HepG2 (cell line): ENCODE measurements around the gene BTBD7. TPM values are rescaled to one million over a fixed set of nuclear protein-coding genes. Genes with fewer than 3 reads are reported as not detected.

Experiments
- ATAC-seq: fragments of 200-7000 bp; cut with Tn5 transposase; 3 replicates; pipeline ENCODE4 v1.9.1; 2020; ENCODE audit warnings: mild to moderate bottlenecking, moderate library complexity
- BruUV-seq: library from RNA; stranded (reverse); fragments of 400-500 nt; replicated peaks from 2 replicates; lab custom pipeline; 2021; lab: Mats Ljungman, UMichigan
- CTCF ChIA-PET: fragments of 300-600 bp; formaldehyde crosslinking; extraction: SDS; loops from one replicate; lab custom pipeline; 2021; ENCODE audit warnings: low total read pairs, inconsistent platforms, low intra/inter-chr PET ratio; lab: Yijun Ruan, JAX
- POLR2A ChIA-PET: fragments of 350-600 bp; sonication (Branson Sonifier 250); formaldehyde crosslinking; loops from one replicate; lab custom pipeline; 2020; ENCODE audit warnings: antibody characterized with exemption, inconsistent platforms; lab: Yijun Ruan, JAX
- DNase-seq: peaks from one replicate; pipeline ENCODE4 v3.0.0-alpha.2; 2015; ENCODE audit warnings: low spot score
- FAIRE-seq: peaks from 3 replicates; lab custom pipeline; 2011; peaks lifted over from hg19 to GRCh38; lab: Jason Lieb, UNC
- H2AFZ ChIP-seq: one replicate; pipeline ENCODE4 v1.6.1; 2011; ENCODE audit warnings: low read length, inconsistent platforms
- H3K27ac ChIP-seq: fragments of 300-600 bp; 3 replicates; pipeline ENCODE4 v1.8.0; 2011; ENCODE audit warnings: mixed run types, mild to moderate bottlenecking, mixed read lengths, low read length, inconsistent platforms; ENCODE audit not compliant: insufficient read depth; ENCODE audit errors: extremely low read length
- H3K27me3 ChIP-seq, 2 experiments: fragments of 200-600 bp in 1 of 2; 2 replicates in 1 of 2; 3 replicates in 1 of 2; pipeline versions ENCODE4 v1.6.0 to v1.8.0; 2011; ENCODE audit warnings: low read length in 2 of 2, mild to moderate bottlenecking in 2 of 2, moderate library complexity in 2 of 2, inconsistent platforms in 1 of 2; ENCODE audit not compliant: insufficient read depth in 2 of 2, control insufficient read depth in 1 of 2
- H3K36me3 ChIP-seq, 2 experiments: fragments of 200-600 bp in 1 of 2; replicated peaks in 1 of 2; 2 replicates in 1 of 2; 3 replicates in 1 of 2; pipeline versions ENCODE4 v1.5.1 to v1.8.0; 2011; ENCODE audit warnings: low read length in 2 of 2, inconsistent platforms in 1 of 2; ENCODE audit not compliant: insufficient read depth in 2 of 2, control insufficient read depth in 1 of 2
- H3K4me1 ChIP-seq: 2 replicates; pipeline ENCODE4 v1.5.1; 2012; ENCODE audit warnings: low read length, inconsistent platforms; ENCODE audit not compliant: insufficient read depth
- H3K4me2 ChIP-seq: 2 replicates; pipeline ENCODE4 v1.6.0; 2011; ENCODE audit warnings: low read depth, low read length, inconsistent platforms
- H3K4me3 ChIP-seq, 3 experiments: fragments of 200-600 bp in 1 of 3; sonication (generic), shearing (Covaris generic) in 1 of 3; replicated peaks in 1 of 3; 2 replicates each; pipeline ENCODE4 v1.5.1; 2011 to 2016; ENCODE audit warnings: low read length in 3 of 3, inconsistent platforms in 2 of 3, low read depth in 2 of 3, mild to moderate bottlenecking in 2 of 3, control low read depth in 1 of 3, mixed read lengths in 1 of 3; ENCODE audit not compliant: insufficient read depth in 1 of 3
- H3K79me2 ChIP-seq: one replicate; pipeline ENCODE4 v1.6.1; 2011; ENCODE audit warnings: low read length, inconsistent platforms; ENCODE audit not compliant: insufficient read depth
- H3K9ac ChIP-seq: 2 replicates; pipeline ENCODE4 v1.6.0; 2011; ENCODE audit warnings: mild to moderate bottlenecking, low read depth, low read length, inconsistent platforms; ENCODE audit not compliant: insufficient read depth
- H3K9me3 ChIP-seq: 2 replicates; pipeline ENCODE4 v1.5.1; 2012; ENCODE audit warnings: mild to moderate bottlenecking, low read length
- H4K20me1 ChIP-seq: 2 replicates; pipeline ENCODE4 v1.6.0; 2011; ENCODE audit warnings: inconsistent platforms, mild to moderate bottlenecking, low read length, moderate library complexity; ENCODE audit not compliant: insufficient read depth
- AGO2 ChIP-seq: fragments of 200-400 bp; formaldehyde crosslinking; optimal IDR thresholded peaks from 2 replicates; pipeline ENCODE3; 2017; ENCODE audit warnings: mild to moderate bottlenecking, low read depth, low read length, moderate library complexity
- DNMT3B ChIP-seq: conservative IDR thresholded peaks from 2 replicates; pipeline ENCODE4 v1.6.1; 2016; ENCODE audit warnings: missing biosample characterization, control low read depth
- ELK4 ChIP-seq: sonication (generic); formaldehyde crosslinking; IDR thresholded peaks from 2 replicates; pipeline ENCODE4 v1.9.0; 2021; ENCODE audit warnings: missing genetic modification reagents, borderline replicate concordance
- JUND ChIP-seq: sonication (generic); formaldehyde crosslinking; IDR thresholded peaks from 2 replicates; pipeline ENCODE4 v1.8.0; 2022; ENCODE audit warnings: mild to moderate bottlenecking, missing genetic modification reagents
- MAFF ChIP-seq: IDR thresholded peaks from 2 replicates; pipeline ENCODE4 v1.6.1; 2011; ENCODE audit warnings: low read depth, low read length, improper control_type of control experiment
- RORA ChIP-seq: sonication (generic); formaldehyde crosslinking; IDR thresholded peaks from 2 replicates; pipeline ENCODE4 v1.5.0; 2020; ENCODE audit warnings: mild to moderate bottlenecking, missing genetic modification reagents, moderate library complexity
- SRSF9 ChIP-seq: fragments of 200-400 bp; formaldehyde crosslinking; IDR thresholded peaks from 2 replicates; pipeline ENCODE4 v1.6.1; 2018; ENCODE audit warnings: borderline replicate concordance, mild to moderate bottlenecking, low read depth, low read length; ENCODE audit not compliant: insufficient read depth, poor library complexity, severe bottlenecking
- ZBTB1 ChIP-seq: sonication (generic); formaldehyde crosslinking; IDR thresholded peaks from 2 replicates; pipeline ENCODE4 v1.4.0; 2020; ENCODE audit warnings: missing genetic modification reagents, borderline replicate concordance
- ZNF224 ChIP-seq: sonication (generic); formaldehyde crosslinking; IDR thresholded peaks from 2 replicates; pipeline ENCODE4 v1.5.0; 2020; ENCODE audit warnings: mild to moderate bottlenecking, missing genetic modification reagents
- WGBS: methylation state at CpG from one replicate; pipeline ENCODE4 v1.1.6; 2017; ENCODE audit warnings: low lambda C conversion rate; 5-methylcytosine and 5-hydroxymethylcytosine counted together
- in situ Hi-C: cut with HindIII; loops from 2 replicates; pipeline ENCODE4 v1.10.0; 2017; ENCODE audit warnings: low pct_unique_long_range_greater_than_20kb; ENCODE audit not compliant: extremely low pct_ligation_motif_present
- intact Hi-C: fragments of 100-400 bp; cut with micrococcal nuclease; formaldehyde crosslinking; loops from one replicate; pipeline ENCODE4 v1.10.0; 2022; ENCODE audit not compliant: unreplicated experiment
- polyA plus RNA-seq, 8 experiments: library from polyadenylated mRNA; depleted of rRNA in 3 of 8; stranded (reverse) in 7 of 8; unstranded in 1 of 8; fragments of >200 nt; fragmentation: Illumina TruSeq in 4 of 8; extraction: Trizol in 4 of 8; gene quantifications; 2 replicates each; pipeline versions ENCODE4 v1.2.1 to v1.2.3, GENCODE V29; 2011 to 2016; ENCODE audit warnings: low read depth in 4 of 8, missing spikeins in 1 of 8, mixed read lengths in 1 of 8; ENCODE audit not compliant: insufficient read depth in 1 of 8
- total RNA-seq, 5 experiments: library from RNA; depleted of rRNA; stranded (reverse); fragments of >200 nt; fragmentation: Illumina TruSeq; extraction: Trizol; gene quantifications; 2 replicates each; pipeline ENCODE4 v1.2.3, GENCODE V29; 2016; ENCODE audit warnings: low read depth in 1 of 5
- TF ChIP-seq, protein P1 (sequence below): sonication (generic); formaldehyde crosslinking; IDR thresholded peaks from 2 replicates; pipeline ENCODE4 v1.5.0; 2020; ENCODE audit warnings: mild to moderate bottlenecking, missing genetic modification reagents
- TF ChIP-seq, protein P2 (sequence below): sonication (generic); formaldehyde crosslinking; IDR thresholded peaks from 2 replicates; pipeline ENCODE4 v1.8.0; 2022; ENCODE audit warnings: missing genetic modification reagents, mild to moderate bottlenecking, inconsistent platforms, borderline replicate concordance
- TF ChIP-seq, protein P3 (sequence below): IDR thresholded peaks from 2 replicates; pipeline ENCODE4 v1.6.1; 2016; ENCODE audit warnings: mild to moderate bottlenecking

The BTBD7 gene
- total and polyA plus RNA-seq, 2 of the 13 experiments (the other 11 are each of a cell fraction or from before 2014, with no cell fraction given), result 11.6 to 15.2 TPM

DNA sequence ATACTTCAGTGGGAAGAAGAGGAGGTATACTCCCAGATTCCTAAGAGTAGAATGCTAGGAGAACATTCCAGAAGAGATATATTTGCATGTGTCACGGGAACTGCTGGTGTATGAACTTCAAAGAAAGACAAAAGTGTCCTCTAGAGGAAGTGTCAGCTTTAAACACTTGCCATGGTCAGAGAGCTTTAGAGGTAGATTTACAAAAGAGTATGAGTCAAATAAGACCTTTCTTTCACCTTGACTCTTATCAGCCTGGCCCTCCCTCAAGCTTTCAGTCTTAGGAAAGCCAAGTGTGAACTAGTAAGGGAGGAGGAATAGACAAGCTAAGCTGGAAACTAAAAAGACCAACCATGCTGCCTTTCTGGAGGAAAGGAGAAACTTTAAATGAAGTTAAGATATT lies 48.8 kb upstream of the BTBD7 start:
- Histone ChIP-seq H3K4me1 (no peaks in the 10 kb centered on the region), H3K9ac (no peak overlapping the region), H3K79me2 (no peaks in the 10 kb centered on the region), H4K20me1 (no peaks in the 10 kb centered on the region), H2AFZ (no peak overlapping the region), H3K36me3 (no peaks in the 10 kb centered on the region), H3K4me3 (no peak overlapping the region), H3K27ac (no peak overlapping the region), H3K4me2 (no peak overlapping the region), H3K27me3 (no peaks in the 10 kb centered on the region), H3K9me3 (no peaks in the 10 kb centered on the region)
- no peak for FAIRE-seq
- intact Hi-C loops, result no loop called here
- POLR2A ChIA-PET, result no interaction called here
- CTCF ChIA-PET, result no interaction called here
- no peak for ATAC-seq
- DNase-seq, result no peak
- WGBS, result 0% methylated on average over 1 of the region's 1 CpG
- in situ Hi-C loops, result no loop called here
- TF ChIP-seq, protein P1, sequence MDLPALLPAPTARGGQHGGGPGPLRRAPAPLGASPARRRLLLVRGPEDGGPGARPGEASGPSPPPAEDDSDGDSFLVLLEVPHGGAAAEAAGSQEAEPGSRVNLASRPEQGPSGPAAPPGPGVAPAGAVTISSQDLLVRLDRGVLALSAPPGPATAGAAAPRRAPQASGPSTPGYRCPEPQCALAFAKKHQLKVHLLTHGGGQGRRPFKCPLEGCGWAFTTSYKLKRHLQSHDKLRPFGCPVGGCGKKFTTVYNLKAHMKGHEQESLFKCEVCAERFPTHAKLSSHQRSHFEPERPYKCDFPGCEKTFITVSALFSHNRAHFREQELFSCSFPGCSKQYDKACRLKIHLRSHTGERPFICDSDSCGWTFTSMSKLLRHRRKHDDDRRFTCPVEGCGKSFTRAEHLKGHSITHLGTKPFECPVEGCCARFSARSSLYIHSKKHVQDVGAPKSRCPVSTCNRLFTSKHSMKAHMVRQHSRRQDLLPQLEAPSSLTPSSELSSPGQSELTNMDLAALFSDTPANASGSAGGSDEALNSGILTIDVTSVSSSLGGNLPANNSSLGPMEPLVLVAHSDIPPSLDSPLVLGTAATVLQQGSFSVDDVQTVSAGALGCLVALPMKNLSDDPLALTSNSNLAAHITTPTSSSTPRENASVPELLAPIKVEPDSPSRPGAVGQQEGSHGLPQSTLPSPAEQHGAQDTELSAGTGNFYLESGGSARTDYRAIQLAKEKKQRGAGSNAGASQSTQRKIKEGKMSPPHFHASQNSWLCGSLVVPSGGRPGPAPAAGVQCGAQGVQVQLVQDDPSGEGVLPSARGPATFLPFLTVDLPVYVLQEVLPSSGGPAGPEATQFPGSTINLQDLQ (CRISPR knock-in tag), result no peak
- TF ChIP-seq ZNF224 (CRISPR knock-in tag) (no peak), SRSF9 (no peak), ZBTB1 (CRISPR knock-in tag) (no peak), JUND (CRISPR knock-in tag) (no peak), MAFF (no peak), AGO2 (no peak), DNMT3B (CRISPR knock-in tag) (no peak), ELK4 (no peak), RORA (no peak)
- TF ChIP-seq, protein P2, sequence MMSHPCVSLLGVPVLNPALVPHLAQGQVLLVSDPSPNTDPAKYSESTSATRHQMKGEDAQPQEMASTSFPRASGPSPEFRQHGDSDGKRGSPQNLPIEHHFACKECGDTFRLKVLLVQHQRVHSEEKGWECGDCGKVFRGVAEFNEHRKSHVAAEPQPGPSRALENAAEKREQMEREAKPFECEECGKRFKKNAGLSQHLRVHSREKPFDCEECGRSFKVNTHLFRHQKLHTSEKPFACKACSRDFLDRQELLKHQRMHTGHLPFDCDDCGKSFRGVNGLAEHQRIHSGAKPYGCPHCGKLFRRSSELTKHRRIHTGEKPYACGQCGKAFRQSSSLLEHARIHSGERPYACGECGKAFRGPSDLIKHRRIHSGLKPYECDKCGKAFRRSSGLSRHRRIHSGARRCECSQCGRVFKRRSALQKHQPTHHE (CRISPR knock-in tag), result no peak
- TF ChIP-seq, protein P3, sequence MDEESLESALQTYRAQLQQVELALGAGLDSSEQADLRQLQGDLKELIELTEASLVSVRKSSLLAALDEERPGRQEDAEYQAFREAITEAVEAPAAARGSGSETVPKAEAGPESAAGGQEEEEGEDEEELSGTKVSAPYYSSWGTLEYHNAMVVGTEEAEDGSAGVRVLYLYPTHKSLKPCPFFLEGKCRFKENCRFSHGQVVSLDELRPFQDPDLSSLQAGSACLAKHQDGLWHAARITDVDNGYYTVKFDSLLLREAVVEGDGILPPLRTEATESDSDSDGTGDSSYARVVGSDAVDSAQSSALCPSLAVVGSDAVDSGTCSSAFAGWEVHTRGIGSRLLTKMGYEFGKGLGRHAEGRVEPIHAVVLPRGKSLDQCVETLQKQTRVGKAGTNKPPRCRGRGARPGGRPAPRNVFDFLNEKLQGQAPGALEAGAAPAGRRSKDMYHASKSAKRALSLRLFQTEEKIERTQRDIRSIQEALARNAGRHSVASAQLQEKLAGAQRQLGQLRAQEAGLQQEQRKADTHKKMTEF (CRISPR knock-in tag), result no peak
- BruUV-seq, result no TSS peak
